Stimulated activated memory B cell treated with anti-CD40 and anti-IgM and Interleukin-4, amounts not matched to agents 10 μg/mL and 1 μg/mL and 100 μg/mL, for 72 hours (primary cell): ENCODE data around the gene CPNE5.

ENCODE experiments used
- ATAC-seq: fragments of 150-1000 bp; cut with Tn5 transposase; 2 replicates; pipeline ENCODE4 v1.10.0; 2021
- H3K27ac Mint-ChIP-seq: one replicate; pipeline ENCODE4 v1.8.0; 2022; ENCODE audit warnings: mild to moderate bottlenecking, mixed read lengths
- H3K27me3 Mint-ChIP-seq: one replicate; pipeline ENCODE4 v1.8.0; 2022; ENCODE audit warnings: mixed read lengths
- H3K36me3 Mint-ChIP-seq: one replicate; pipeline ENCODE4 v1.8.0; 2022; ENCODE audit warnings: mixed read lengths
- H3K4me1 Mint-ChIP-seq: one replicate; pipeline ENCODE4 v1.8.0; 2022; ENCODE audit warnings: mixed read lengths
- H3K4me3 Mint-ChIP-seq: one replicate; pipeline ENCODE4 v1.8.0; 2022; ENCODE audit warnings: mild to moderate bottlenecking, moderate library complexity, mixed read lengths
- H3K9me3 Mint-ChIP-seq: one replicate; pipeline ENCODE4 v1.8.0; 2022; ENCODE audit warnings: mixed read lengths

CPNE5 gene

GRCh38 chr6:36847991-36848390 is 8.7 kb upstream of the CPNE5 start:
- ATAC-seq: no peak
- Mint-ChIP-seq H3K4me1 (peaks cover 6% of the 10 kb centered on the region), H3K27me3 (no peaks in the 10 kb centered on the region), H3K4me3 (no peak overlapping the region), H3K36me3 (peaks cover 32% of the 10 kb centered on the region), H3K27ac (no peak overlapping the region), H3K9me3 (peaks cover 2% of the 10 kb centered on the region)

DNA sequence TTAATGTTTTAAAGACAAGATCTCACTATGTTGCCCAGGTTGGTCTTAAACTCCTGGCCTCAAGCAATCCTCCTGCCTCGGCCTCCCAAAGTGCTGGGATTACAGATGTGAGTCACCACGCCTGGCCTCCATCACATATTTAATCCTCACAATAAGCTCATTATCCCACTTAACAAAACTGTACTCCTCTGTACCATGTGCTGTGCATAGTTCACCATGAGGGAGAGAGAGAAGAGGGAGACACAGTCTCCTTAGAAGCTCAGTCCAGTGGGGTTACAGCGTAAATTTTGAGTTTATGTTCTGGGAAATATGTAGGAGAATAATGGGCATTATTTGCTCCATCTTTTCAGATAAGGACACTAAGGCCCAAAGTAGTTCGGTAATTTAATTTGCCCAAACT is 7.9 kb upstream of the CPNE5 start:
- H3K36me3 Mint-ChIP-seq: peaks cover 25% of the 10 kb centered on the region
- H3K4me3 Mint-ChIP-seq: no peak overlapping the region
- H3K9me3 Mint-ChIP-seq: peaks cover 2% of the 10 kb centered on the region
- H3K27me3 Mint-ChIP-seq: no peaks in the 10 kb centered on the region
- ATAC-seq: no peak
- H3K4me1 Mint-ChIP-seq: peaks cover 6% of the 10 kb centered on the region
- no peak overlapping the region for H3K27ac Mint-ChIP-seq

GRCh38 chr6:36845233-36845632 is 6.0 kb upstream of the CPNE5 start:
- Mint-ChIP-seq H3K9me3 (peaks cover 2% of the 10 kb centered on the region), H3K36me3 (peaks cover 9% of the 10 kb centered on the region), H3K4me3 (no peak overlapping the region), H3K4me1 (peaks cover 14% of the 10 kb centered on the region), H3K27ac (no peak overlapping the region), H3K27me3 (peaks cover 10% of the 10 kb centered on the region)
- ATAC-seq: no peak

- Mint-ChIP-seq H3K9me3 (no peaks in the 10 kb centered on the region), H3K36me3 (peaks cover 5% of the 10 kb centered on the region), H3K4me1 (peaks cover 17% of the 10 kb centered on the region), H3K27ac (no peak overlapping the region), H3K4me3 (no peak overlapping the region), H3K27me3 (peaks cover 14% of the 10 kb centered on the region)
- ATAC-seq: no peak
Measured at GRCh38 chr6:36844232-36845170, 5.3 kb upstream of the CPNE5 start.

DNA sequence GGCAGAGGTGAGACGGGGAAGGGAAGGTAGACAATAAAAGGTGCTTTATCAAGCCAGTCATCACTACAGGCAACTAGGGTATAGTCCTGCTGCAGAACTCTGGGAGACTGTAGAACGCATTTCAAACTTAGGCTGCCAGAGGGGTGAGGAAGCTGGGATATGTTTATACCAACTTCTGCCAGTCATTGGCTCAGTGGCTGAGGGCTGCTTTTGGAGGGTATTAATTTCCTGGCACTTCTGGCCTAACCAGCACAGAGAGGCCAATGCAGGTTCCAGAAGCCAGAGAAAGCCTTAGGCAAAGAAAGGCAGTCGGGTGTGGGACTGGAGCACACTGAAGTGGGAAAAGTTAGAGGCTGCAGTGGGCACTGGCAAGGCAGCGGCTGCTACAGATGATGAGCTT is 3.9 kb upstream of the CPNE5 start:
- no peak overlapping the region for H3K4me3 Mint-ChIP-seq
- no peak for ATAC-seq
- no peak overlapping the region for H3K27ac Mint-ChIP-seq
- H3K9me3 Mint-ChIP-seq: no peaks in the 10 kb centered on the region
- H3K27me3 Mint-ChIP-seq: peaks cover 23% of the 10 kb centered on the region
- H3K4me1 Mint-ChIP-seq: peaks cover 21% of the 10 kb centered on the region
- H3K36me3 Mint-ChIP-seq: no peaks in the 10 kb centered on the region

DNA sequence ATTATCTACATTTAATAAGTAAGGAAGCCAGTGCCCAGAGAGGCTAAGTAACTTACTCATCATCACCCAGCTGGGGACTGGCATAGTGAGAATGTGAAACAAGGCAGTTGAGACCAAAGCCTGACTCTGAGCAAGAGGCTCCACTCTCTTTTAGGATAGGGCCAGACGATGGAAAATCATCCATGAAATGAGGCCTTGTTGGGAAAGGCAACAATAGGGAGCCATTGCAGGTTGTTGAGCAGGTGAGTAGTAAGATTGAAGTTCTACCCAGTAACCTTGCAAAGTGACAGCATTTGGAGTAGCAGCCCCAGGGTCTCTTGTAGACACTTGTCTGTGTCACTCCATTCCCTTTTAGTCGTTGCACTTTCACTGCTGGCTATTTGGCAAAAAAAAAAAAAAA is 2.5 kb upstream of the CPNE5 start:
- H3K27ac Mint-ChIP-seq: no peak overlapping the region
- no peak for ATAC-seq
- H3K27me3 Mint-ChIP-seq: peaks cover 36% of the 10 kb centered on the region
- H3K9me3 Mint-ChIP-seq: no peaks in the 10 kb centered on the region
- H3K36me3 Mint-ChIP-seq: no peaks in the 10 kb centered on the region
- H3K4me1 Mint-ChIP-seq: peaks cover 21% of the 10 kb centered on the region
- H3K4me3 Mint-ChIP-seq: no peak overlapping the region

DNA sequence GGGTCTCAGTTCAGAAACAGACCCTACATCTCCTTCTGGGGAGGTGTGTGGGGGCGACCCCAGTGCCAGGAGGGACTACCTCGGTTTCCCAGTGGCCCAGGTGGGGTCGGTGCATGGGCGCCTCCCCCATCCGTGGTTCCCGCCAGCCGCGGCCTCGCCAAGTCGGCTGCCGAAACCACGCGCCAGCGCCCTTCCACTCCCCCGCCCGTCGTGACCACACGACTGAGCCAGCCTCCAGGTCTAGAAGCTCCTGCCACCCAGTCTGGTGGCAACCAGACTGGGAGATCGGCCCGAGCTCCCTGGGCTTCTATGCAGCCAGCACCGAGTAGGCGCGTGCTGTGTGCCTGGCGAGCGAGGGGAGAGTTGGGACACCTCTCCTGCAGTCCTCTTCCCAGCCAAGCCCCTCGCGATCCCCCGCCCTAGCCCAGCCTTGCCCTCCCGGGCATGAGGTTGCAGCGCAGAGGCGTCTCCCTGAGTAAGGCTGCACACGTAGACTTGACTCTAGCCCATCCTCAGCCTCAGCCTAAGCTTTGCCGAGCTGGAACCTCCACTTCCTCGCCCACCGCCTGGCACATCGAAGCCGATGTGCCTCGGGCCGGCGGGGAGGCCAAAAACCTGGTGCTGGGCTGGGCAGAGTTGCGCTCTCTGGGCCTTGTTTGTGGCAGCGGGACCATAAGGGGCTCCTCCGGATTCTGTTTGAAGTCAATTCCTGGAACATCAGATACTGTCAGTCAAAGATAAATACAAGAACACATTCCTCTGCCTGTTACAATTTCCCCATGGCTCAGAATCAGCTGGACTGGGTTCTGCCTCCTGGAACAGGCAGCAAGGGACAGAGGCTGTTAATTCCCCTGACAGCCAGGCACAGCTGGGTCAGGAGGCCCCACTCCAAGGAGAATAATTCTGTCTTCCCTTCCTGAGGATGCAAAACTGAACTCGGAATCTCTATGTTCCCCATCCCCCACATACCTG is 1.5 kb upstream of the CPNE5 start:
- ATAC-seq: peak; percentile 60
- H3K27me3 Mint-ChIP-seq: peaks cover 44% of the 10 kb centered on the region
- no peaks in the 10 kb centered on the region for H3K9me3 Mint-ChIP-seq

GRCh38 chr6:36839749-36840431 is 646 bp upstream of the CPNE5 start:
- H3K4me1 Mint-ChIP-seq: peaks cover 21% of the 10 kb centered on the region
- H3K27me3 Mint-ChIP-seq: peaks cover 44% of the 10 kb centered on the region
- H3K27ac Mint-ChIP-seq: no peak overlapping the region
- ATAC-seq: peak; percentile 40
- H3K4me3 Mint-ChIP-seq: peak overlapping the region; percentile 52
- H3K9me3 Mint-ChIP-seq: no peaks in the 10 kb centered on the region
- H3K36me3 Mint-ChIP-seq: no peaks in the 10 kb centered on the region

More for the DNA sequence above, 1.5 kb upstream of the CPNE5 start:
- peak overlapping the region; percentile 56 for H3K4me3 Mint-ChIP-seq
- H3K36me3 Mint-ChIP-seq: no peaks in the 10 kb centered on the region
- H3K27ac Mint-ChIP-seq: no peak overlapping the region
- H3K4me1 Mint-ChIP-seq: peaks cover 21% of the 10 kb centered on the region

GRCh38 chr6:36837686-36838085 is 1.6 kb downstream of the CPNE5 start:
- Mint-ChIP-seq H3K27ac (no peak overlapping the region), H3K36me3 (no peaks in the 10 kb centered on the region), H3K4me3 (no peak overlapping the region), H3K27me3 (peaks cover 44% of the 10 kb centered on the region), H3K9me3 (peaks cover 6% of the 10 kb centered on the region), H3K4me1 (peaks cover 21% of the 10 kb centered on the region)
- ATAC-seq: no peak

DNA sequence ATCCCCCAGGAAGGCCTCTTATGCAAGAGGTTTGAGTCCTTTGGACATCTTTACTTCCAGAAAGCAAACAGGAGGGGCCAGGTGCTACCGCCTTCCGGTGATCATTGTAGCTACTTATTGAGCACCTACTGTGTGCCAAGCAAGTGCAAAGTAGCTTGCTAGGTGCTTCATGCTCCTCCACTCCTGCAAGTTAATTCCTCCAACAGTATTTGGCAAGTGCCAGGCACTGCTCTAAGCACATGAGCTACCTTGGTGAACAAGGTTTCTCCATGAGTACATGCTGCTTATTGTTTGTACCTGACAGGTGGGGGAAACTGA is 2.3 kb downstream of the CPNE5 start:
- Mint-ChIP-seq H3K36me3 (no peaks in the 10 kb centered on the region), H3K27ac (no peak overlapping the region), H3K4me1 (peaks cover 21% of the 10 kb centered on the region), H3K27me3 (peaks cover 44% of the 10 kb centered on the region), H3K9me3 (peaks cover 6% of the 10 kb centered on the region), H3K4me3 (no peak overlapping the region)
- ATAC-seq: no peak

GRCh38 chr6:36836111-36837021 is 2.9 kb downstream of the CPNE5 start:
- no peak for ATAC-seq
- peaks cover 44% of the 10 kb centered on the region for H3K27me3 Mint-ChIP-seq

DNA sequence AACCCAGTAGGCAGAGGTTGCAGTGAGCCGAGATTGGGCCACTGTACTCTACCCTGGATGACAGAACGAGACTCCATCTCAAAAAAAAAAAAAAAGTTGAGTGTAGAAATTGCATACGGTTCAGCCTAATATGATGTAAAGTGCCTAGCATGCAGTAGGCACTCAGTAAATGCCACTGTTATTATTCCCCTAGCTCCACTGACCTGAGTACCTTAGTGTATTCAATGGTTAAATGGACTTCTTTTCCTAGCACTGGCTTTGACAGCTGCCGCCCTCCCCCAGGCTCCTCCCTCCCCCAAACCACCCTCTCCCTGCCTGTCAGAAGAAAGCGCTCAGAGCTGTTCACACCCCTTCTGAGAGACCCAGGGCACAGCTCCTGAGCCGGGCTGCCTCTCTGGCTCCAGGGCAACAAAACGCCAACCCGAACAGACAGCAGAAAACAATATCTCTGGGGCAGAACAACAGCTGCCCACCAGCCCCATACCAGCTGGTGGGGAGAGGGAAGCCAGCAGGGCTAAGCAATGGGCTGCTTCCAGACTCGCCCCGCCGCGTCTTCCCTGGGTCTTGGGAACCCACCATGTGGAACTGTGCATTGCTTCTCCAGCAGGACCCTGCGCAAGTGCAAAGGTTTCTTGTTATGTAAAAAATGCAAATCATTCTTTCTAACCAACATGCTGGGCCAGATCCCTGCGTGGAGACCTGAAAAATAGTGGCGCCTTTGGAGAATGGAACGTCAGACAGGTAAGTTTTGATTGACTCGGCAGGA is 4.5 kb downstream of the CPNE5 start:
- ATAC-seq: no peak
- no peak overlapping the region for H3K4me3 Mint-ChIP-seq
- peaks cover 10% of the 10 kb centered on the region for H3K4me1 Mint-ChIP-seq
- H3K27me3 Mint-ChIP-seq: peaks cover 31% of the 10 kb centered on the region
- no peaks in the 10 kb centered on the region for H3K36me3 Mint-ChIP-seq
- no peak overlapping the region for H3K27ac Mint-ChIP-seq
- peaks cover 6% of the 10 kb centered on the region for H3K9me3 Mint-ChIP-seq

More at GRCh38 chr6:36836111-36837021, 2.9 kb downstream of the CPNE5 start:
- H3K36me3 Mint-ChIP-seq: no peaks in the 10 kb centered on the region
- no peak overlapping the region for H3K4me3 Mint-ChIP-seq
- H3K9me3 Mint-ChIP-seq: peaks cover 6% of the 10 kb centered on the region
- peaks cover 21% of the 10 kb centered on the region for H3K4me1 Mint-ChIP-seq
- no peak overlapping the region for H3K27ac Mint-ChIP-seq

- H3K27me3 Mint-ChIP-seq: peaks cover 22% of the 10 kb centered on the region
- no peak for ATAC-seq
- H3K27ac Mint-ChIP-seq: no peak overlapping the region
Measured at GRCh38 chr6:36833182-36833789, 6.0 kb downstream of the CPNE5 start.

More at GRCh38 chr6:36833182-36833789, 6.0 kb downstream of the CPNE5 start:
- Mint-ChIP-seq H3K9me3 (peaks cover 6% of the 10 kb centered on the region), H3K4me3 (no peak overlapping the region), H3K4me1 (peaks cover under 1% of the 10 kb centered on the region), H3K36me3 (no peaks in the 10 kb centered on the region)
